Thyroid gland (tissue), 4 donors: Measurements from ENCODE around the gene SOWAHC.

Source experiments
- CTCF ChIP-seq, 6 experiments: fragments of 200-600 bp in 3 of 6; fragments of 450-650 bp in 3 of 6; sonication (generic) in 3 of 6; IDR thresholded peaks; one replicate each; pipeline ENCODE4 v1.5.1; 2016 to 2019; ENCODE audit warnings: antibody characterized with exemption in 6 of 6, mild to moderate bottlenecking in 2 of 6, inconsistent platforms in 1 of 6, moderate library complexity in 1 of 6
- POLR2A ChIP-seq, 2 donors: fragments of 450-650 bp; IDR thresholded peaks; one replicate each; pipeline ENCODE4 v1.6.1; 2017; ENCODE audit warnings: antibody characterized with exemption in 2 of 2, mild to moderate bottlenecking in 2 of 2, moderate library complexity in 1 of 2

- no peak for TF ChIP-seq CTCF (IDR thresholded peaks at IDR 0.05)
- TF ChIP-seq POLR2A (IDR thresholded peaks at IDR 0.05), result no peak
These were observed 10.2 kb downstream of the SOWAHC start for GRCh38 chr2:109624339-109624738.
